NCI-H1092 treated with DMSO at 0.1 percent for 48 hours (cell line): ENCODE results near the gene NPTX1.

Source experiments
- DNase-seq: peaks from one replicate; lab custom pipeline; 2025; lab: John Stamatoyannopoulos, UW

The NPTX1 gene

DNA sequence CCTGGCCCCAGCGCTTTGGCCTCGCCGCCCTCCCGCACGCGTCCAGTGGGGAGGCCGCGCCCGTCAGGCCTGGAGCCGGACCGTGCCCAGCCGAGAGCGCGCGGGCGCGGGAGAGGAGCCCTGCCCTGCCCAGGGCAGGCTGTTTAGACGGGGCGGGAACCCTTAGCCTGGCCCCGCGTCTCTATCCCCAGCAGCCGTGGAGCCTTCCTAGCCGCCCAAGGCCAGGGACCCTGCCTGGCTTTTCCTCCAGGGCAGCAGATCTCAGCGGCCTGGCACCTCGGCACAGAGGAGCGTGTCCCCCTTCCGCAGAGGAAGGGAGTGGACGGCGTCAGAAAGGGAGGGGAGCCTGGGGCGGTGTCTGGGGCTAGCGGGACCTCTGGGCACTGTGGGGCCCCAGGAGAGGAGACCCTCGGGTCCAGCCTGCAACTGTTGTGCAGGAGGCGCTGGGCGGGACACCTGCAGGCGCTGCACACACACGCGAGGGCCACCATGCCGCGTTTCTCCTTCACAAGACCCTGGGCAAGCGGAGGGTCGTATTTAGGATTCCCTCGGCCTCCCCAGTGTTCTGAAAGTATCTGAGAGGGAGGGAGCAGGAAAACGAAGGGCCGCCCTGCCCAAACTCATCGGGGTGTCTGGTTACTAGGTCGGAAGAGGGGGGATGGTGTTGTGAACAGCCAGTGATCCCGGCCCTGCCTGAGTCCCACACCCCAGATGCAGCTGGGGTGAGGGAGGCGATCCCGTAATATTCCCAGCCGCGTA is 2.3 kb upstream of the NPTX1 start:
- no peak for DNase-seq

DNA sequence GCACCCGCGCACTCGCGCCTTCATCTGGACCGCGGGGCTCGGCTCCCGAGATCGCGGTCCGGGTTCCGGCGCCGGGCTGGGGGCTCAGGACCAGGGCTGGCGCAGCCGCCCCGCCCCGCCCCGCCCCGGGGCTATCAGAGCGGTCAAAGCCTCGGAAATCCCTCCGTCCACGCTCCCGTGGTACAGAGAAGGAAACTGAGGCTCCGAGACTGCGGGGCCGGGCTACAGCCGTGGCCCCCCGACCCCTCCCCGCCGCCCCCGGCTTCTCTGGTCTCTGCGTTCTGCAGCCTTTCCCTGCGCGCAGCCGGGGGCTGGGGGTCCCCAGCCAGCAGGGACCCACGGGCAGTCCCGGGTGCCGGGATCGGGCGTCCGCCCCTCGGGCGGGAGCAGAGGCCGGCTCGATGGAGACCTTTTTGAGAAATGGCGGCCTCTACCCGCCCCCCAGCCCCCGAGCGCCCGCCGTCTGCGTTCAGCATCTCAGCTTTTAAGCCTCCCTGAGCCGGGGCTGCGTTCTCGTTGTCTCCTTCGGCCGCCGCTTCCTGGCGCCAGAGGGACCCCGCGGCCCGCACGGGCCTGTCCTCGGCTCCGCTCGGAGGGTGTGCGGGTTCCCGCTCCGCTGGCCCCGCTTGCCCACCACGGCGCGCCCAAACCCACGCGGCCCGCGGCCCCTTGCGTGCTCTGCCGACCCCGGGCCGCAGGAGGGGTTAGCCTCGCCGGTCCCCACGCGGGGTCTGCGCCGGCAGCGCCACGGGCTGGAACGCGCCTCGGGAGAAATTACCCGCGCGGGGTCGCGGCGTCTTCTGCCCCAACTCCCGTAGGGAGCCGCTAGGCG is 1.5 kb upstream of the NPTX1 start:
- peak; percentile 70 for DNase-seq

DNA sequence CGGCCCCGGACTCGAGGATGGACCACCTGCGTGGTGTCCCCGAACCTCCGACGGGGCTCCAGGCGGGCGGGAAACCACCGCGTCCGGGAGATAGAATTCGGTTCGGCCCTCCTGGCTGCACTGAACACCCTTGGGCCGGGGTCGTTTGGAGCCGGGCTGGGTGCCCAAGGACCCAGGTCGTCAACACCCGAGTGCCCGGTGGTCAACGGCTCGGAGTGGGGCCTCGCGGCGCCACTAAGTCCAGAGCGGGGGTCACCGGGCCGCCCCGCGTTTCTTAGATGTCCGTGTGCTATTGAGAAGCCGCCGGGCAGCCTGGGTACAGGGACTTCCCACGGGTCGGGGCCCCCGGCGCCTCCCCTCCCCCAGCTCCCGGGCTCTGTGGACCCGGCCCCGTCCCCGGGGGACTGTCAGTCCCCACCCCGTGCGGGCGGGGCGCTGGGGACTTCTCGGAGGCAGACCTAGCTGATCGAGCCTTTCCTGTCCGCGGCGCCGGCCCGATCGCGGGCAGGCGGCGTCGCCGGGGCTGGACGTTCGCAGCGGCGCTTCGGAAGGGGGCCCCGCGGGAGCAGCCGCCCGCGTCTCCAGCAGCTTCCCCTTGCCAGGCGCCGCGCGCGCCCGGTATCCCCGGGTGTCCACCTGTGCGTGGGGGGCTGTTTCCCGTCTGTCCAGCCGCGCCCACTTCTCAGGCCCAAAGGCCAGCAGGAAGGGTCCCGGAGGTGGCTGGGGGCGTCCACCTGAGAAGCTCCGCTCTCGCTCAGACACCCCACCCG is 655 bp upstream of the NPTX1 start:
- DNase-seq, result peak; percentile 46

DNA sequence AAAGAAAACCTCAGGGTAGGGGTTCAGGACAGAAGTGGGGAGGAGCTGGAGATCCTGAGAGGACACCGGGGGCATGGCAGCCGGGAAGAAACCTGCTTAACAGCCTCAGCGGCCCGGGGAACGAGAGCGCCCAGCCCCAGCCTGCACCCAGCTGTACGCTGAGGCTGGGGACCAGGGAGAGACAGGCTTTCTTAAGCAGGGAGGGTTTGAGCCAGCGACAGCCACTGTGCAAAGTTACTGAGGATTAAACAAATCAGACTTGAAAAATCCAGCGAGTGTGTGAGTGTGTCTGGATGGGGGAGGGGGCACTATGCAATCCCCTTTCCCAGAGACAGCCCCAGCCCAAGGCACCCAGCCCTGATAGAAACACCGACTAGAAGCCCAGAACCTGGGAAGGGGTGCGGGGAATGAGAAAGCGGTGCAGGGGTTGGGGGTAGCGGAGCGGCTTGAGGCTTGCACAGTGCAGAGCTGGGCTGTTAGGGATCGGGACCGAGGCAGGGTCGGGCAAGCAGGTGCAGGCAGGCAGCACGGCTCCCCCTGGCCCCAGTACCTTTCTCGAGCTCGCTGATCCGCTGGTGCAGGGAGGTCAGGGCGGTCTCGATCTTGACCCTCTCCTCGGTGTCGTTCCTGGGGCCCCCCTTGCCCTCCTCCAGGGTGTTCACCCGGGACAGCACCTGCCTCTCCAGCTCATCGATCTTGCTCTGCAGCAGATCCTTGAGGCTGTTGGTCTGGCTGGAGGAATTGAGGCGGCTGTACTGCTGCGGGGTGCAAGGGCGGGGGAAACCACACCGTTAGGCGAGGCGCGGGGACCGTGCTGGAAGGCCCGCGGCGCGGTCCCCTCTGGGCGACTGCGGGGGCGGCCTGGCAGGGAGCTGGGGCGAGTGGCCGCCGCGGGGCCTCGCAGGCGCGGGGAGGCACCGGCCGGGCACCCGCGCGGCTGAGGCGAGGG is 1.2 kb downstream of the NPTX1 start:
- DNase-seq, result peak; percentile 46

DNA sequence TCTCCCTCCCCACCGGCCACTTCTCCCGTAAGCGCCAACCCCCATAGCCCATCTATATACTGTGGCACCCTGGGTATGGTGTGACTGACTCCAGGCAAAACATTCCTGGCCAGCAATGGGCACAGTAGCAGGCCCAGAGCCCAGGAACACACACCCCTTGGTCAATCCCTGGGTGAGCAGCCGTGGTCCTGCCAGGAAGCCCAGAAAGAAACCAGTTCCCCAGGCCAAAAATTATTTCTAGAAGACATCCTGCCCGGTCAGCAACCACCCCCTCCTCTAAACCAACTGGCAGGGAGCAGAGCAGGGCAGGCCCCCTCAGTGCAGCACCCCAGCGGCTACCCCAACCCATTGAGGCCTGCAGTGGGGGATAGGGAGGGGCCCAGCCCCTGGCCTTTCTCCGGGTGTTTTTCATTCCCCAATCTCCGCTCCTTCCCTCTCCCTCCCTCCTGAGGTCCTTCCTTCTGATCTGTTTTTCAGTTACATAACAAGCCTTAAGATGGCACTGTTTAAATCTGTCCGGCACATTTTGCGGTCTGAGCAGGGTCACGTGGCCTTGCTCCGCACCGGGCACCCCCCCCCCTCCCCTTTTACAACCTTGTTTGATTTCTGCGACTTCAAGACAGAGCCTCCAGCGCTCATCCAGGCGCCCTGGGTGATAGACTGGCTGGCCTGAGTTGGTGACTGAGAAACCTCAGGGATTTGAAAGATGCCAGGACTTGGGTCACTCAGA is 2.0 kb downstream of the NPTX1 start:
- DNase-seq, result no peak

DNA sequence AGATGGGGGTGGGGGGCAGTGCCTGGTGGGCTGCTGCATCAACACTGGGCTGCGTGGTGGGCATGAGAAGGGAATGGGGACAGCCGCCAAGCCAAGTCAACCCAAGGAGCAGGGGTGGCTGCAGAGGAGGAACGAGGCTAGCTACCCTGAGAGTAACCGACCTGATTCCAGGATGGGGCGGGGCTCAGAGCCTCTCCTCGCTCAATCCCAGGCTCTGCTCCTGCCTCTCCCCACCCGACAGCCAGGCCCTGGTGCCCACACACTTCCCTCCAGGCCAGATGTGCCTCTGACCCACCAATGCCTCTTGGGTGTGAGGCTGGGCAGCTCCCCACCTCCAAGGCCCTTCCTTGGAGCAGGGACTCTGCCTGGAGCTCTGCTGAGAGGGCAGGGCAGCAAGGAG is 2.7 kb downstream of the NPTX1 start:
- no peak for DNase-seq

DNA sequence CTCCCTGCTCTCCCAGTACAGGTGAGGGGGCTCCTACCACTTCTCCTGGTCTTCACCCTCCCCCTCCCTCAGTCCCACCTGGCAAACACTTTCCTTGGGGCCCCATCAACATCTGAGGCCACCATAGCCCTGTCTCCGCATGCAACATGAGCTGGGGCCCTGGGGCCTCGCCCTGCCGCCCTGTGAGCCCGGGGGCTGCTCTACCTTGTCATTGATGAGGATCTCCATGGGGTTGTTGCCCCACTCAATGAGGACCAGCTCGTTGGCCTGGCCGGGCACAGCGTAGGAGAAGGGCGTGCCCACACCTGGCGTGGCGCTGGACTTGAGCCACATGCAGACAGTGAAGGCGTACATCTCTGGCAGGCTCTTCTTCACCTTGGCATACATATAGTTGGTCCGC is 3.4 kb downstream of the NPTX1 start:
- no peak for DNase-seq

DNA sequence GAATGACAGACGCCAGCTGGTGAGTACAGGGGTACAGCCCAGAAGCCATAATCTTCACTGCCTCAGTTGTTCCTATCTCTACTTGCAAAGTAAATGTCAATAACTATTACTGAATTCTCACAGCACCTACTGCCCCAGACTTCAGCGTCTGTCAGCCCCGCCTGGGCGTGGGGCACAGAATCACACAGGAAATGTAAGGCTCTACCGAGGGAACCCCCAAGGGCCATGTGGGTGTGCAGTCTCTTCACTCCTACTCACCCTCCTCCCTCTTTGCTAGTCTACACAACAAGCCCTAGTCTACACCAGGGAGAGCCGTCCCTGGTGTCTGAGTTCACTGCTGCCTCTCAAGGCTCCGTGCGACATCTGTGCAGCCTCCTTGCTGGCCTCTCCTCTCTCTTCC is 4.5 kb downstream of the NPTX1 start:
- no peak for DNase-seq

DNA sequence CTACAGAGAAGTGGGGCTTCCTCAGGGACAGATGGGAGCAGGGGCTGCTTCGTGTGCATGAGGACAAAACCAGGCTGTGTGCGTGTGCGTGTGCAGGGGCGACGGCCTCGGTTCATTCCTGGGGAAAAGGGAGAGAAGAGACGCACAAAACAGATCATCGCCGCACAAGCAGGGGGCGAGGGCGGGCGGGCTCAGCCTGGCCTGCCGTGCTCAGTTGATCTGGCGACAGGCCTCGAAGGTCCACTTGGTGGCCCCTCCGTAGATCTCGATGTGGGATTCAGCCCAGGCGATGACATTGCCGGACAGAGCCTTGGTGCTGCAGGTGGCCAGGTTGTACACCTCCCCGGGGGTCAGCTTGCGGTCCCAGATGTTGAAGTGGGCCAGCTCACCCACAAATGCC is 5.8 kb downstream of the NPTX1 start:
- no peak for DNase-seq

DNA sequence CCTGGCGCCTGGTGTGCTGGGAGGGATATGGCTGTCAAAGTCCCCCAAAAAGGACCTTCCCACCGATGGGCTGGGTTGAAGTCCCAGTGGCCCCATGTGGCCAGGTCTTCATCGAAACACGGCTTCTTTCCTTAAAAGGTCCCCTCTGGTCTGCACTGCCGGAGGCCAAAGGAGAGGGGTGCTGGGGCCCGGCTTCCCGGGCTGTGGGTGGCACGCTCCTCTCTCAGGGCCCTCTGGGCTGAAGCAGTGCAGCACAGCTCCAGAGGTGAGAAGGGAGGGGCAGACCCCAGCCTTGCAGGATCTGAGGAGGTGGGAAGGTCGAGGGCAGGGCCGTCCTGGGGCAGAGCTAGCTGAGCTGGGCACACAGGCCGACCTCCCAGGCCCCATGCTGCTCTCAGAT is 6.7 kb downstream of the NPTX1 start:
- no peak for DNase-seq

DNA sequence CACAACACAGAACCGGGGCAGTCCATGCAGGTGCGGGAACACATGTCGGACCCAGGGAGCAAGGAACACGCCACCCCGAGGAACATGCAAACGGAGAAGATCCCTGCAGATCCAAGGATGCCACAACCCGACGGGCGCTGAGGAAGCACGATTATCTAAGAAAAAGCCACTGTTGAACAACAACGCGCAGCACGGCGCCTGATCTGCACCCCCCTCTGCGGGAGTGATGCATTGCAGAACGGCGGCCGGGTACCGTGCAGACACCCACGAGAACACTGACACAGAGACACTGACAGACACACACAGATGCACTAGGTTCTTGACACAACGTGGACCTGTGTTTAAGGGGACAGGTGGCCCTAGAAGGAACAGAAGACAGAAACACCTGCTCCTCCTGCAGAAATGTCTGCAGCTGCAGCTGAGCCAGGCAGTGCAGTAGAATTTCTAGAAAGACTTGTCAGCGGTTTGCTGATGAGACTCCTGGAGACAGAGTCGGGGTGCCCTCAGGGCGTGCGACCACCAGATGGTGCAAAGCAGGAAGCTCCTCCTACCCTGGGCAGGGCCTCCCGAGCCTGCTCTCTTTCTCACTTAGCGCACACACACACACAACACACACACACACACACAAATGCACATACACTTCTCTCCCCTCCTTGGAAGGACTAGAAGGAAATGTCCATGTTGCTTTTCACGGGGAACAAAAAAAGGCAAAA is 7.5 kb downstream of the NPTX1 start:
- no peak for DNase-seq

DNA sequence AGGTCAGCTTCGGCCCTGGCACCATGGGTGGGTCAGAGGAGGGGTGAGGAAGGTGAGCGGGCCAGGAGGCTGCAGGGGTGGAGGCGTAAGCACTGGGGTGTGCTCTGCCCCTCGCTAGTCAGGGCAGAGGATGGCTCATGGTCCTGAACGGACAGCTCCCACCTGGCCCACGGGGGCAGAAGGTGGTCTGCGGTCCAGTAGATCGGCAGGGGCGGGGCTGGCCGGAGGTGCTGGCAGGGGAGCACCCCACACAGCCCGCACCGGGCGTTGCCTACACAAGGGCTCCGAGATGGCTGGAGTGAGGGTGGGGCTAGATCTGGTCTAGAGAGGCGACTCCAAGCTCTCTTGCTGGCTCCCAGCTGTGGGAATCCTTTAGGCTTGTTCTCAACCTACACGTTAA is 8.2 kb downstream of the NPTX1 start:
- DNase-seq, result no peak

DNA sequence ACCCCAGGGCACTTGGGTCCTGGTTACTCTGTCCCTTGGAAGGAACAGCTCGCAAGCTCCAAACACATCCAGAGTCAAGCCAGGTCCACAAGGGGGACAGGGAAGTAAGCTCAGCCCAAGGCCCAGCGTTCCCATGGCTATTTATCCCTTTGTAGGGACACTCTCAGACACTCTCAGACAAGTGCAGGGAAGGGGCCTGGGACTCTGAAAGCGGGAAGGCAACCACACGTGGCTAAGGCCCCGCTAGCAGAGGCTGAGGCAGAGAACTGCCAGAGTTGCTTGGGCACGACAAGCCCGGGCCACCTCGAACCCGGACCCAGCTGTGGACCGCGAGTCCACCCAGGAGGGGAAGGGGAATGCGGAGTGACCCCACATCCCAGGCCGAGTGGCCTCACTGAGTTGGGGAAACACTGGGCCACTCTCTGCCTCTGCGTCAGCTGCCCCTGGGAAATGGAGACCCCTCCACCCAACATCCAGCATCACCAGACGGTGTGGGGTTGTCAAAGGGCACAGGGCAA is 10.2 kb downstream of the NPTX1 start:
- DNase-seq, result no peak

DNA sequence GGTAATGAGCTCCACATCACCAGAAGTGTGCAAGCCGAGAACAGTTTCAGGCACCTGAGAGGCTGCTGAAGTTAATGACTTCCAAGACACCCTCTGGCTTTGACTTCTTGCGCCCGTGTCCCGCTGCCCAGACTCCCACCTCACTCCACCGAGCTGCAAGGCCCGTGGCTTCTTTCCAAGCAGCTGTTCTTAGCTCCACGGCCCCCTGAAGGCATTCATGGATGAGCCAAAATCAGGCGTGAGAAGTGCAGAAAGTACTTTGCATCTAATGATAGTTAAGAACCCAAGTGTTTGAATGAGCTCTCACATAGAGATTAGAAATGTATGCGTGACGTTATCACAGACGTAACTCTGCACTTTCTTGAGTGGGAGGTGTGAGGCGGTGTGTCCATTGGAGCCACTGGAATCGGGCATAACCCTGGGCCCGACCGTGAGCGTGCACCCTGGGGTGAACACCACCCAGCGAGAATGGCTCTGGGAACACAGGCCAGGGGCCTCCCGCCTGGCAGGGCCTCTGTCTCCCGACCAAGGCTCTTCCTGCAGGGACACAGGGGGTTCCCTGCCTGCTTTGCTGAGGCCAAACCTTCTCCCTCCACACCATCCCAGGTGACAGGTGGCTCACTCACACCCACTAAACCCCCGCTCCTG is 11.0 kb downstream of the NPTX1 start:
- DNase-seq, result no peak

DNA sequence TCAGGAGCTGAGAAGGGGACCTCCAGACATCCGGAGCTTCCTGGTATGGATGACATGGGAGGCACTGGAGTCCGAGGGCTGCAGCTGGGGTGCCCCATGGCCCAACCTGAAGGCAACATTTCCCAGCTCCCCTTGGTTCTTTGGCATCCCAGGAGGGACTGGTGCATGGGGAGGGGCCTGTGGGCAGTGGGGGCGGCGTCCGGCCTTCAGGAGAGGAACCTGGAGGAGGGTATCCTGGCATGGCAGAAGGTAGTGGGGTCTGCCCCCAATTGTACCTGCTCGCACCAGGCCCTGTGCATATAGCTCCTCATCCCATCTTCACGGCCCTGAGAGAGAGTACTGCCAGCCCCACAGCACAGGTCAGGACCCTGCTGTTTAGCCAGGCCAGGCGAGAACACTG is 11.9 kb downstream of the NPTX1 start:
- DNase-seq, result no peak

DNA sequence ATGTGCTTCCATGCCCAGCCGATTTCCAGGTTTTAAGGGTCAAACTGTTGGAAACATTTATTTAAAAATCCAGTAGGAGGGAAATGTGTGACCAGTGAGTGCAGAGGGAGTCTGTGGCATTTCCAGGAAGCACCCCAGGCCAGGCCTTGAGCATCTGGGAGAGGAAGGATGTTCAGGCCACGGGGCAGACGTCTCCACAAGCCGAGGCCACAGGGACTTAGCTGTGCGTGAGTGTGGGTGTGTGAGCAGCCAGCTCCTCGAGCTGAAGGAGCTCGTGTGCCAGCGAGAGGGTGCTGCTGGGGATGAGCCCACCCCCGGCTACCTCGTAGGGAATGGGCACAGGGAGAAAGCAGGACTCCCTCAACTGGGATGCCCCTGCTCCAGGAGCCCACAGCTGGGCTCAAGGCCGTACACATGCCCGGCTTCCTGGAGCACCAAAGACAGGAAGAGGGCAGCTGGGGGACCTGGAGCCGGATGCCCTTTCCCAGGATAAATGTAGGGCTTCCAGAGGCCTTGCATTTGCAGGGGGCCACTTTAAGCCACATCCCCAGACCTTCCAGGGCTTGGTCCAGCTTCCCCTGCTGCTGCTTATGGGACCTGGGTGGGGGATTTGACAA is 12.5 kb downstream of the NPTX1 start:
- DNase-seq, result no peak

DNA sequence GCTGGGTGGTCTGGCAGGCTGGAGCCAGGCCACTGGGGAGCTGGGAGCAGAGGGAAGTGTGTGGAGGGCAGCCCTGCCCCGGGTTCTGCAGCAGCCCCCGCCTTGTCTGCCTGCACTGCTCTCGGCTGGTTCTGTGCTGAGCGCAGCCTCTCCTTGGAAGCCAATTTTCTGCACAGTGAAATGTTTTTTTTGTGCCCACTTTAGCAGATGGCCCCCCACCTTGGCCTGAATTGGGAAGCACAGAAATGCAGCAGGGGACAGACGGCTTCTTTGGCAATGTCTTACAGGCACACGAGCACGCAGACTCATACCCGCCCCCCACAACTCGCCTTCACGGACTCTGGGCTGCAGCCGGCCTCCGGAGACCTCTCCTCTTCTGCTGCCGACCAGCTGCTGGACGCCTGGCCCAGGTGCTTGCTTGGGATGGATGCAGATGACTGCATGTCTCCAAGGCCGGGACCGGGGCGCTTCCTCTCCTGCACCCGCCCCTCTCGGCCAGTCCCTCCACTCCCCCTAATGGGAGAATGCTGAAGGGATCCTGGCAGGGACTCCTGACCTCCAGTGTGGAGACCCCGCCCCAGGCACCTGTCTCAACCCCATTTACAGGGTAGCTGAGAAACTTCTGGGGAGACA is 14.8 kb downstream of the NPTX1 start:
- DNase-seq, result no peak

DNA sequence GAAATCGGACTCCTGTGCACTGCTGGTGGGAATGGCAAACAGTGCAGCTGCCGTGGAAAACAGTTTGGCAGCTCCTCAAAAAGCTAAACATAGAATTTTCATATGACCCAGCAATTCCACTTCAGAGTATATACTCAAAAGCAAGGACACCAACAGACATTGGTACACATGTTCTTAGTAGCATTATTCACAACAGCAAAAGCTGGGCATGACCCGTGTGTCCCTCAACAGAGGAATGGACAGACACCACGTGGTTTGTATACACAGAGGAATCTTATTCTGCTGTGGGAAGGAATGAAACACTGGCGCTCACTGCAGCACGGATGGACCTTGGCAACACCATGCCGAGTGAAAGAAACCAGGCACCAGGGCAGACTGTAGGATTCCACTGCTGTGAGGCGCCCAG is 16.0 kb downstream of the NPTX1 start:
- DNase-seq, result no peak

DNA sequence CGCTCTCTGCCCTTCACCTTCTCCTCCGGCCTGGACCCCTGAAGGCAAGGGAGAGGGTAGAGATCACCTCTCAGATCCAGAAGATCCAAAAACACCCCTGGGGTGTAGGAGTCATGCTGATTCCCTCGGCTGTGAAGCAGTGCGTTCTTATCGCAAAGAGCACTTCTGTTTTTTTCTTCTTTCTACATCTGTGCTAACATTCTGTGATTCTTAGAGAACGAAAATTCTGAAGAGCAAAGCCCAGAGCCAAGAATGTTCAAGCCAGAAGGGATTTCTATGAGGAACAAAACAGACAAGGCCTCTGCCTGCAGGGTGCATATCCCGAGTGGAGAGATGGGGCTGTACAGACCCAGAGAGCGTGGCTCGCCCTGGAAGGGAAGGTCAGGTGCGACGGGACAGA is 17.2 kb downstream of the NPTX1 start:
- DNase-seq, result no peak
